ENCODE data around the gene LEFTY2.

DNA sequence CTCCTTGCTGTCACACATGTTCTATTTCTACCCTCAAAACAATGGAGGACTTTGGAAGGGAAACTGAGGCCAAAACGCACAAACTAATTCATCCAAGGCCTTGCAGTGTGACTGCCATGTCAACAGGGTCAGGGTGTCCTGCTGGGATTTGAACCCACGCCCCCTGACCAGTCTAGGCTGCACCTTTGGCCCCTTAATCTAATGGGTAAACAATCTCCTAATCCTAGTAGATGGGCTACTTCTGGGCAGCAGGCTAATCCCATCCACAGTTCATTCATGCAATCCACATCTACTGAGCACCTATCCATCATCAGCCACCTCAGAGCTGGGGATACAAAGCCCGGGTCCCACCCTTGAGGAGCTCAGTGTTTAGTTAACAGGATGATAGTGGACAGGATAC lies 17.0 kb upstream of the LEFTY2 start:
- no peak for TF ChIP-seq ZFP30 (CRISPR knock-in tag; IDR thresholded peaks at IDR 0.05)
- TF ChIP-seq, protein P1, sequence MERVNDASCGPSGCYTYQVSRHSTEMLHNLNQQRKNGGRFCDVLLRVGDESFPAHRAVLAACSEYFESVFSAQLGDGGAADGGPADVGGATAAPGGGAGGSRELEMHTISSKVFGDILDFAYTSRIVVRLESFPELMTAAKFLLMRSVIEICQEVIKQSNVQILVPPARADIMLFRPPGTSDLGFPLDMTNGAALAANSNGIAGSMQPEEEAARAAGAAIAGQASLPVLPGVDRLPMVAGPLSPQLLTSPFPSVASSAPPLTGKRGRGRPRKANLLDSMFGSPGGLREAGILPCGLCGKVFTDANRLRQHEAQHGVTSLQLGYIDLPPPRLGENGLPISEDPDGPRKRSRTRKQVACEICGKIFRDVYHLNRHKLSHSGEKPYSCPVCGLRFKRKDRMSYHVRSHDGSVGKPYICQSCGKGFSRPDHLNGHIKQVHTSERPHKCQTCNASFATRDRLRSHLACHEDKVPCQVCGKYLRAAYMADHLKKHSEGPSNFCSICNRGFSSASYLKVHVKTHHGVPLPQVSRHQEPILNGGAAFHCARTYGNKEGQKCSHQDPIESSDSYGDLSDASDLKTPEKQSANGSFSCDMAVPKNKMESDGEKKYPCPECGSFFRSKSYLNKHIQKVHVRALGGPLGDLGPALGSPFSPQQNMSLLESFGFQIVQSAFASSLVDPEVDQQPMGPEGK (CRISPR knock-in tag; IDR thresholded peaks at IDR 0.05; ENCODE audit: borderline replicate concordance): no peak
